K562 (cell line): Measurements from ENCODE around the gene ESPN. TPM values are rescaled to one million over a fixed set of nuclear protein-coding genes. Genes with fewer than 3 reads are reported as not detected.
A peak's percentile ranks its signal among the peaks of the same experiment; 100 is the strongest.

ENCODE experiments used
- HLTF ChIP-seq: fragments of 450-650 bp; IDR thresholded peaks from 2 replicates; pipeline ENCODE4 v1.6.1; 2016
- JUND ChIP-seq, 2 experiments: IDR thresholded peaks; 2 replicates in 1 of 2; 3 replicates in 1 of 2; pipeline ENCODE4 v1.6.1; 2011; ENCODE audit warnings: borderline replicate concordance in 2 of 2, low read depth in 2 of 2, low read length in 2 of 2, improper control_type of control experiment in 1 of 2, missing biosample characterization in 1 of 2, missing genetic modification characterization in 1 of 2, missing genetic modification reagents in 1 of 2
- KDM5B ChIP-seq: fragments of 200-600 bp; sonication (generic); IDR thresholded peaks from 2 replicates; pipeline ENCODE4 v1.6.1; 2012; ENCODE audit warnings: low read depth, mild to moderate bottlenecking, moderate library complexity, low read length, control low read depth, inconsistent platforms; ENCODE audit not compliant: insufficient replicate concordance
- NCOR1 ChIP-seq: fragments of 450-650 bp; IDR thresholded peaks from 2 replicates; pipeline ENCODE4 v1.6.1; 2016; ENCODE audit warnings: mild to moderate bottlenecking, moderate library complexity
- RCOR1 ChIP-seq, 2 experiments: IDR thresholded peaks; 2 replicates each; pipeline ENCODE4 v1.6.1; 2012; ENCODE audit warnings: low read depth in 2 of 2, low read length in 2 of 2, borderline replicate concordance in 1 of 2, improper control_type of control experiment in 1 of 2
- SETDB1 ChIP-seq: IDR thresholded peaks from one replicate; pipeline ENCODE4 v1.6.1; 2012; ENCODE audit warnings: low read length, control low read depth, inconsistent platforms
- ZFP36 ChIP-seq: fragments of 150-350 bp; IDR thresholded peaks from 2 replicates; pipeline ENCODE4 v1.6.1; 2018; ENCODE audit warnings: low read length, low read depth; ENCODE audit not compliant: partially characterized antibody
- ZNF398 ChIP-seq: fragments of 250-450 bp; sonication (Bioruptor Pico); IDR thresholded peaks from 2 replicates; pipeline ENCODE4 v1.8.0; 2021; ENCODE audit warnings: moderate library complexity, mild to moderate bottlenecking, inconsistent platforms
- polyA plus RNA-seq, 8 experiments: library from polyadenylated mRNA; depleted of rRNA in 4 of 8; stranded (reverse) in 5 of 8; unstranded in 3 of 8; fragments of >200 nt; fragmentation: Nextera tagmentation in 2 of 8; fragmentation: Illumina TruSeq in 1 of 8; extraction: Ambion mirVana in 2 of 8; extraction: Trizol in 1 of 8; gene quantifications; 2 replicates each; pipeline versions ENCODE4 v1.2.1 to v1.2.3, GENCODE V29; 2011 to 2014; ENCODE audit warnings: inconsistent platforms in 1 of 8, missing spikeins in 1 of 8
- total RNA-seq, 7 experiments: library from RNA; depleted of rRNA in 6 of 7; stranded (reverse); fragments of >200 nt in 6 of 7; fragmentation: Illumina TruSeq in 2 of 7; extraction: Trizol in 2 of 7; gene quantifications; 2 replicates each; pipeline versions ENCODE4 v1.2.1 to v1.2.3, GENCODE V29; 2011 to 2021; ENCODE audit warnings: low replicate concordance in 1 of 7
- TF ChIP-seq, protein P1 (sequence below): sonication (generic); formaldehyde crosslinking; IDR thresholded peaks from 2 replicates; pipeline ENCODE4 v1.8.0; 2022; ENCODE audit warnings: missing genetic modification reagents, mild to moderate bottlenecking, moderate library complexity, borderline replicate concordance
- TF ChIP-seq, protein P2 (sequence below): IDR thresholded peaks from 2 replicates; pipeline ENCODE4 v1.6.1; 2012; ENCODE audit warnings: low read depth, low read length, improper control_type of control experiment, borderline replicate concordance
- TF ChIP-seq, protein P3 (sequence below), 3 experiments: IDR thresholded peaks in 2 of 3; conservative IDR thresholded peaks in 1 of 3; 2 replicates each; pipeline ENCODE4 v1.5.1; 2011 to 2012; ENCODE audit warnings: low read length in 3 of 3, mild to moderate bottlenecking in 3 of 3, control low read depth in 2 of 3, improper control_type of control experiment in 1 of 3, inconsistent platforms in 1 of 3, low read depth in 1 of 3, mixed read lengths in 1 of 3, moderate library complexity in 1 of 3; ENCODE audit not compliant: insufficient read depth in 2 of 3

ESPN gene
- total and polyA plus RNA-seq, 9 of the 15 experiments (the other 6 are each of a cell fraction or from before 2014, with no cell fraction given), result 0.07 to 1.2 (median 0.45) TPM; not detected in 3

- TF ChIP-seq ZFP36 (peak; percentile 28), ZNF398 (CRISPR knock-in tag) (no peak), NCOR1 (no peak), KDM5B (peak; percentile 5), HLTF (no peak), SETDB1 (peak; percentile 11), RCOR1 (IDR thresholded peaks at IDR 0.05; ENCODE audit: borderline replicate concordance in 1 of 2, low read depth in 2 of 2, low read length in 2 of 2) (no peak), JUND (IDR thresholded peaks at IDR 0.05; ENCODE audit: borderline replicate concordance, low read depth, low read length) (no peak), JUND (tag; IDR thresholded peaks at IDR 0.05; ENCODE audit: borderline replicate concordance, low read depth, low read length) (no peak)
- TF ChIP-seq, protein P1, sequence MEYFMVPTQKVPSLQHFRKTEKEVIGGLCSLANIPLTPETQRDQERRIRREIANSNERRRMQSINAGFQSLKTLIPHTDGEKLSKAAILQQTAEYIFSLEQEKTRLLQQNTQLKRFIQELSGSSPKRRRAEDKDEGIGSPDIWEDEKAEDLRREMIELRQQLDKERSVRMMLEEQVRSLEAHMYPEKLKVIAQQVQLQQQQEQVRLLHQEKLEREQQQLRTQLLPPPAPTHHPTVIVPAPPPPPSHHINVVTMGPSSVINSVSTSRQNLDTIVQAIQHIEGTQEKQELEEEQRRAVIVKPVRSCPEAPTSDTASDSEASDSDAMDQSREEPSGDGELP (CRISPR knock-in tag), result no peak
- TF ChIP-seq, protein P2, sequence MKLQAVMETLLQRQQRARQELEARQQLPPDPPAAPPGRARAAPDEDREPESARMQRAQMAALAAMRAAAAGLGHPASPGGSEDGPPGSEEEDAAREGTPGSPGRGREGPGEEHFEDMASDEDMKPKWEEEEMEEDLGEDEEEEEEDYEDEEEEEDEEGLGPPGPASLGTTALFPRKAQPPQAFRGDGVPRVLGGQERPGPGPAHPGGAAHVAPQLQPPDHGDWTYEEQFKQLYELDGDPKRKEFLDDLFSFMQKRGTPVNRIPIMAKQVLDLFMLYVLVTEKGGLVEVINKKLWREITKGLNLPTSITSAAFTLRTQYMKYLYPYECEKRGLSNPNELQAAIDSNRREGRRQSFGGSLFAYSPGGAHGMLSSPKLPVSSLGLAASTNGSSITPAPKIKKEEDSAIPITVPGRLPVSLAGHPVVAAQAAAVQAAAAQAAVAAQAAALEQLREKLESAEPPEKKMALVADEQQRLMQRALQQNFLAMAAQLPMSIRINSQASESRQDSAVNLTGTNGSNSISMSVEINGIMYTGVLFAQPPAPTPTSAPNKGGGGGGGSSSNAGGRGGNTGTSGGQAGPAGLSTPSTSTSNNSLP, result no peak
- TF ChIP-seq, protein P3, sequence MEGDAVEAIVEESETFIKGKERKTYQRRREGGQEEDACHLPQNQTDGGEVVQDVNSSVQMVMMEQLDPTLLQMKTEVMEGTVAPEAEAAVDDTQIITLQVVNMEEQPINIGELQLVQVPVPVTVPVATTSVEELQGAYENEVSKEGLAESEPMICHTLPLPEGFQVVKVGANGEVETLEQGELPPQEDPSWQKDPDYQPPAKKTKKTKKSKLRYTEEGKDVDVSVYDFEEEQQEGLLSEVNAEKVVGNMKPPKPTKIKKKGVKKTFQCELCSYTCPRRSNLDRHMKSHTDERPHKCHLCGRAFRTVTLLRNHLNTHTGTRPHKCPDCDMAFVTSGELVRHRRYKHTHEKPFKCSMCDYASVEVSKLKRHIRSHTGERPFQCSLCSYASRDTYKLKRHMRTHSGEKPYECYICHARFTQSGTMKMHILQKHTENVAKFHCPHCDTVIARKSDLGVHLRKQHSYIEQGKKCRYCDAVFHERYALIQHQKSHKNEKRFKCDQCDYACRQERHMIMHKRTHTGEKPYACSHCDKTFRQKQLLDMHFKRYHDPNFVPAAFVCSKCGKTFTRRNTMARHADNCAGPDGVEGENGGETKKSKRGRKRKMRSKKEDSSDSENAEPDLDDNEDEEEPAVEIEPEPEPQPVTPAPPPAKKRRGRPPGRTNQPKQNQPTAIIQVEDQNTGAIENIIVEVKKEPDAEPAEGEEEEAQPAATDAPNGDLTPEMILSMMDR (IDR thresholded peaks at IDR 0.05 in 2 of 3, conservative IDR thresholded peaks at IDR 0.05 in 1 of 3; ENCODE audit: insufficient read depth in 2 of 3, low read depth in 1 of 3, low read length in 3 of 3), result no peak
Measured at GRCh38 chr1:6495540-6496364, 71.2 kb downstream of the ESPN start (continued).
